ENCODE data around the gene TRRAP. TPM values are rescaled to one million over a fixed set of nuclear protein-coding genes. Genes with fewer than 3 reads are reported as not detected.
"Not testable (repeated sequence)": the region's sequence is repeated elsewhere in the genome, so short reads cannot be mapped to it uniquely, and the experiment has no call there.

The TRRAP gene
- 3.4 and 3.9 TPM in 2 replicates for total RNA-seq (2014; rRNA removed; shearing (Covaris generic); ENCODE audit: low replicate concordance)

GRCh38 chr7:98878365-98879197 is at the start of gene TRRAP:
Gene TRRAP (plus strand): TSS chr7:98878532. CDS start chr7:98881151, 2,619 bp downstream.
- Histone ChIP-seq H3K27me3 (no peaks in the 10 kb centered on the region), H3K36me3 (peaks cover 8% of the 10 kb centered on the region), H3K9me3 (no peaks in the 10 kb centered on the region), H3K4me3 (peak within 1 kb of the TSS; percentile 73)
- peak; percentile 71 for DNase-seq

- Histone ChIP-seq H3K36me3 (no peaks in the 10 kb centered on the region), H3K27me3 (no peaks in the 10 kb centered on the region), H3K4me3 (no peak overlapping the region), H3K9me3 (no peaks in the 10 kb centered on the region)
- no peak for DNase-seq
Observed at GRCh38 chr7:98830972-98831548, 47.3 kb upstream of the TRRAP start.

- Histone ChIP-seq H3K27me3 (no peaks in the 10 kb centered on the region), H3K36me3 (no peaks in the 10 kb centered on the region), H3K4me3 (no peak overlapping the region), H3K9me3 (no peaks in the 10 kb centered on the region)
- no peak for DNase-seq
Observed at GRCh38 chr7:98831641-98832221, 46.6 kb upstream of the TRRAP start.

- Histone ChIP-seq H3K9me3 (no peaks in the 10 kb centered on the region), H3K27me3 (no peaks in the 10 kb centered on the region), H3K4me3 (no peak overlapping the region), H3K36me3 (no peaks in the 10 kb centered on the region)
- no peak for DNase-seq
Observed at GRCh38 chr7:98833022-98833421, 45.3 kb upstream of the TRRAP start.

GRCh38 chr7:98834949-98835348 is 43.4 kb upstream of the TRRAP start:
- Histone ChIP-seq H3K27me3 (no peaks in the 10 kb centered on the region), H3K4me3 (no peak overlapping the region), H3K9me3 (no peaks in the 10 kb centered on the region), H3K36me3 (no peaks in the 10 kb centered on the region)
- DNase-seq: no peak

- DNase-seq: peak; percentile 4
- Histone ChIP-seq H3K27me3 (no peaks in the 10 kb centered on the region), H3K4me3 (no peak overlapping the region), H3K9me3 (no peaks in the 10 kb centered on the region), H3K36me3 (no peaks in the 10 kb centered on the region)
Observed at GRCh38 chr7:98836811-98837629, 41.3 kb upstream of the TRRAP start.

- no peaks in the 10 kb centered on the region for H3K27me3 ChIP-seq
- no peak for DNase-seq
- no peaks in the 10 kb centered on the region for H3K36me3 ChIP-seq
- no peaks in the 10 kb centered on the region for H3K9me3 ChIP-seq
- H3K4me3 ChIP-seq: no peak overlapping the region
Observed at GRCh38 chr7:98837630-98837972, 40.7 kb upstream of the TRRAP start.

- no peaks in the 10 kb centered on the region for H3K27me3 ChIP-seq
- DNase-seq: no peak
- H3K36me3 ChIP-seq: no peaks in the 10 kb centered on the region
- no peaks in the 10 kb centered on the region for H3K9me3 ChIP-seq
- H3K4me3 ChIP-seq: no peak overlapping the region
Observed at GRCh38 chr7:98840096-98840495, 38.2 kb upstream of the TRRAP start.

GRCh38 chr7:98840722-98841121 is 37.6 kb upstream of the TRRAP start:
- H3K36me3 ChIP-seq: no peaks in the 10 kb centered on the region
- H3K9me3 ChIP-seq: no peaks in the 10 kb centered on the region
- peak; percentile 61 for DNase-seq
- H3K27me3 ChIP-seq: no peaks in the 10 kb centered on the region
- no peak overlapping the region for H3K4me3 ChIP-seq

GRCh38 chr7:98841179-98841997 is 36.9 kb upstream of the TRRAP start:
- no peaks in the 10 kb centered on the region for H3K27me3 ChIP-seq
- no peaks in the 10 kb centered on the region for H3K36me3 ChIP-seq
- H3K4me3 ChIP-seq: no peak overlapping the region
- peak; percentile 41 for DNase-seq
- H3K9me3 ChIP-seq: no peaks in the 10 kb centered on the region

- H3K9me3 ChIP-seq, DNase-seq, H3K4me3 ChIP-seq, H3K27me3 ChIP-seq, H3K36me3 ChIP-seq: not testable (repeated sequence)
Observed at GRCh38 chr7:98842552-98842951, 35.8 kb upstream of the TRRAP start.

- H3K36me3 ChIP-seq: no peaks in the 10 kb centered on the region
- no peaks in the 10 kb centered on the region for H3K27me3 ChIP-seq
- H3K4me3 ChIP-seq: no peak overlapping the region
- H3K9me3 ChIP-seq: no peaks in the 10 kb centered on the region
- no peak for DNase-seq
Observed at GRCh38 chr7:98848918-98849317, 29.4 kb upstream of the TRRAP start.

- H3K4me3 ChIP-seq: no peak overlapping the region
- DNase-seq: no peak
- H3K27me3 ChIP-seq: no peaks in the 10 kb centered on the region
- no peaks in the 10 kb centered on the region for H3K36me3 ChIP-seq
- no peaks in the 10 kb centered on the region for H3K9me3 ChIP-seq
Observed at GRCh38 chr7:98852826-98853225, 25.5 kb upstream of the TRRAP start.

GRCh38 chr7:98855610-98856422 is 22.5 kb upstream of the TRRAP start:
- Histone ChIP-seq H3K27me3 (no peaks in the 10 kb centered on the region), H3K9me3 (no peaks in the 10 kb centered on the region), H3K4me3 (no peak overlapping the region), H3K36me3 (no peaks in the 10 kb centered on the region)
- DNase-seq: no peak

GRCh38 chr7:98860071-98860470 is 18.3 kb upstream of the TRRAP start:
- Histone ChIP-seq H3K27me3 (no peaks in the 10 kb centered on the region), H3K4me3 (no peak overlapping the region), H3K9me3 (no peaks in the 10 kb centered on the region), H3K36me3 (no peaks in the 10 kb centered on the region)
- no peak for DNase-seq

GRCh38 chr7:98862203-98862602 is 16.1 kb upstream of the TRRAP start:
- no peaks in the 10 kb centered on the region for H3K36me3 ChIP-seq
- no peaks in the 10 kb centered on the region for H3K27me3 ChIP-seq
- no peak overlapping the region for H3K4me3 ChIP-seq
- H3K9me3 ChIP-seq: no peaks in the 10 kb centered on the region
- no peak for DNase-seq

All from MG63 (cell line).